Type B pancreatic cell (in vitro differentiated cells): Measurements from ENCODE around the gene KLHDC4. TPM values are rescaled to one million over a fixed set of nuclear protein-coding genes. Genes with fewer than 3 reads are reported as not detected.

Source experiments
- DNase-seq: peaks from one replicate; pipeline ENCODE4 v3.0.0; 2021; ENCODE audit warnings: mixed read lengths; ENCODE audit not compliant: unreplicated experiment; ENCODE audit errors: extremely low spot score
- H3K27ac Mint-ChIP-seq: 2 replicates; pipeline ENCODE4 v1.8.0; 2021; ENCODE audit warnings: mild to moderate bottlenecking, mixed read lengths
- H3K27me3 Mint-ChIP-seq: 2 replicates; pipeline ENCODE4 v1.8.0; 2021; ENCODE audit warnings: mixed read lengths
- H3K36me3 Mint-ChIP-seq: 2 replicates; pipeline ENCODE4 v1.8.0; 2021; ENCODE audit warnings: mixed read lengths
- H3K4me1 Mint-ChIP-seq: one replicate; pipeline ENCODE4 v1.8.0; 2021; ENCODE audit warnings: mixed read lengths; ENCODE audit not compliant: unreplicated experiment
- H3K4me3 Mint-ChIP-seq: 2 replicates; pipeline ENCODE4 v1.8.0; 2021; ENCODE audit warnings: mild to moderate bottlenecking, mixed read lengths
- H3K9me3 Mint-ChIP-seq: 2 replicates; pipeline ENCODE4 v1.8.0; 2021; ENCODE audit warnings: mixed read lengths
- CTCF ChIP-seq: fragments of 200-600 bp; sonication (generic); conservative IDR thresholded peaks from 2 replicates; pipeline ENCODE4 v1.5.0; 2021; ENCODE audit warnings: antibody characterized with exemption, mild to moderate bottlenecking
- total RNA-seq: library from RNA; stranded (reverse); gene quantifications from 2 replicates; pipeline ENCODE4 v1.2.1, GENCODE V29; 2021; ENCODE audit warnings: low replicate concordance

KLHDC4 gene
- total RNA-seq, 1 donor from 2014 or later: 43.4 TPM

- peak overlapping the region; percentile 36 for H3K27ac Mint-ChIP-seq
- H3K4me3 Mint-ChIP-seq: peak overlapping the region; percentile 66
- H3K9me3 Mint-ChIP-seq: no peaks in the 10 kb centered on the region
- H3K36me3 Mint-ChIP-seq: no peaks in the 10 kb centered on the region
- H3K27me3 Mint-ChIP-seq: no peaks in the 10 kb centered on the region
- DNase-seq: no peak
- peaks cover 13% of the 10 kb centered on the region for H3K4me1 Mint-ChIP-seq
- no peak for TF ChIP-seq CTCF
Measured at GRCh38 chr16:87705771-87706277, 60.0 kb downstream of the KLHDC4 start.

- Mint-ChIP-seq H3K4me3 (no peak overlapping the region), H3K9me3 (no peaks in the 10 kb centered on the region), H3K27ac (no peak overlapping the region), H3K27me3 (no peaks in the 10 kb centered on the region), H3K4me1 (peaks cover 13% of the 10 kb centered on the region), H3K36me3 (no peaks in the 10 kb centered on the region)
- no peak for TF ChIP-seq CTCF
- no peak for DNase-seq
Measured at GRCh38 chr16:87704754-87705353, 60.9 kb downstream of the KLHDC4 start.

- H3K4me3 Mint-ChIP-seq: no peak overlapping the region
- H3K4me1 Mint-ChIP-seq: peaks cover 13% of the 10 kb centered on the region
- H3K27ac Mint-ChIP-seq: no peak overlapping the region
- no peaks in the 10 kb centered on the region for H3K36me3 Mint-ChIP-seq
- no peaks in the 10 kb centered on the region for H3K9me3 Mint-ChIP-seq
- DNase-seq: no peak
- no peak for TF ChIP-seq CTCF
- H3K27me3 Mint-ChIP-seq: no peaks in the 10 kb centered on the region
Measured at GRCh38 chr16:87703835-87704375, 61.9 kb downstream of the KLHDC4 start.

- no peaks in the 10 kb centered on the region for H3K36me3 Mint-ChIP-seq
- H3K9me3 Mint-ChIP-seq: no peaks in the 10 kb centered on the region
- H3K27me3 Mint-ChIP-seq: no peaks in the 10 kb centered on the region
- H3K27ac Mint-ChIP-seq: peak overlapping the region; percentile 50
- peaks cover 13% of the 10 kb centered on the region for H3K4me1 Mint-ChIP-seq
- TF ChIP-seq CTCF: no peak
- DNase-seq: no peak
- H3K4me3 Mint-ChIP-seq: no peak overlapping the region
Measured at GRCh38 chr16:87703071-87703470, 62.7 kb downstream of the KLHDC4 start.

- Mint-ChIP-seq H3K27ac (no peak overlapping the region), H3K27me3 (no peaks in the 10 kb centered on the region), H3K9me3 (no peaks in the 10 kb centered on the region), H3K4me3 (no peak overlapping the region), H3K4me1 (peaks cover 13% of the 10 kb centered on the region), H3K36me3 (no peaks in the 10 kb centered on the region)
- no peak for DNase-seq
- peak; percentile 70 for TF ChIP-seq CTCF
Measured at GRCh38 chr16:87702325-87702811, 63.4 kb downstream of the KLHDC4 start.
